H1 (cell line): Measurements from ENCODE around the gene INAFM1. TPM values are rescaled to one million over a fixed set of nuclear protein-coding genes. Genes with fewer than 3 reads are reported as not detected.
A peak's percentile ranks its signal among the peaks of the same experiment; 100 is the strongest.

Experiments
- BACH1 ChIP-seq: IDR thresholded peaks from 2 replicates; pipeline ENCODE4 v1.6.1; 2012; ENCODE audit warnings: low read length, improper control_type of control experiment
- BCL11A ChIP-seq, 2 experiments: IDR thresholded peaks; one replicate each; pipeline ENCODE4 v1.6.1; 2011; ENCODE audit warnings: low read depth in 2 of 2, low read length in 2 of 2, mild to moderate bottlenecking in 2 of 2
- CEBPB ChIP-seq: IDR thresholded peaks from 2 replicates; pipeline ENCODE4 v1.6.1; 2012; ENCODE audit warnings: low read depth, low read length
- CHD1 ChIP-seq: IDR thresholded peaks from 2 replicates; pipeline ENCODE4 v1.6.1; 2012; ENCODE audit warnings: low read depth, low read length, improper control_type of control experiment
- CREB1 ChIP-seq: IDR thresholded peaks from 2 replicates; pipeline ENCODE4 v1.6.1; 2012; ENCODE audit warnings: inconsistent platforms
- CTBP2 ChIP-seq: IDR thresholded peaks from 2 replicates; pipeline ENCODE4 v1.7.0; 2011; ENCODE audit warnings: borderline replicate concordance, mild to moderate bottlenecking, moderate library complexity, mixed read lengths, low read length; ENCODE audit not compliant: insufficient read depth, insufficient read length
- CTCF ChIP-seq, 3 experiments: IDR thresholded peaks; 1 replicate in 2 of 3; 2 replicates in 1 of 3; pipeline versions ENCODE4 v1.5.1 to v1.6.1; 2011; ENCODE audit warnings: low read length in 3 of 3, mild to moderate bottlenecking in 3 of 3, inconsistent platforms in 2 of 3, low read depth in 1 of 3, moderate library complexity in 1 of 3; ENCODE audit not compliant: insufficient read depth in 1 of 3; ENCODE audit errors: control extremely low read depth in 1 of 3
- EGR1 ChIP-seq: IDR thresholded peaks from 2 replicates; pipeline ENCODE4 v1.6.1; 2011; ENCODE audit warnings: low read depth, low read length, borderline replicate concordance
- FOSL1 ChIP-seq: IDR thresholded peaks from 2 replicates; pipeline ENCODE4 v1.6.1; 2011; ENCODE audit warnings: mild to moderate bottlenecking, low read depth, low read length, moderate library complexity; ENCODE audit not compliant: insufficient read depth
- GTF2F1 ChIP-seq: IDR thresholded peaks from 2 replicates; pipeline ENCODE4 v1.6.1; 2012; ENCODE audit warnings: low read depth, low read length, improper control_type of control experiment, borderline replicate concordance
- HDAC2 ChIP-seq, 2 experiments: fragments of 300-600 bp in 1 of 2; sonication (generic) in 1 of 2; IDR thresholded peaks; 2 replicates each; pipeline ENCODE4 v1.6.1; 2011 to 2012; ENCODE audit warnings: low read depth in 2 of 2, low read length in 2 of 2, mild to moderate bottlenecking in 2 of 2, moderate library complexity in 2 of 2, borderline replicate concordance in 1 of 2, inconsistent platforms in 1 of 2
- JUN ChIP-seq: IDR thresholded peaks from 2 replicates; pipeline ENCODE4 v1.6.1; 2011; ENCODE audit warnings: low read depth, mild to moderate bottlenecking, improper control_type of control experiment, low read length
- KDM1A ChIP-seq: fragments of 200-600, 300-600 bp; sonication (generic); IDR thresholded peaks from 2 replicates; pipeline ENCODE4 v1.7.1; 2016; ENCODE audit warnings: mild to moderate bottlenecking, low read length, borderline replicate concordance
- KDM4A ChIP-seq: IDR thresholded peaks from one replicate; pipeline ENCODE4 v1.7.1; 2012; ENCODE audit warnings: low read depth, mild to moderate bottlenecking, moderate library complexity, low read length, inconsistent platforms; ENCODE audit not compliant: severe bottlenecking
- NANOG ChIP-seq: IDR thresholded peaks from 2 replicates; pipeline ENCODE4 v1.6.1; 2011; ENCODE audit warnings: low read length, low read depth, mild to moderate bottlenecking, inconsistent platforms; ENCODE audit not compliant: insufficient read depth, poor library complexity, severe bottlenecking
- POU5F1 ChIP-seq: IDR thresholded peaks from 2 replicates; pipeline ENCODE4 v1.6.1; 2011; ENCODE audit warnings: low read depth, mild to moderate bottlenecking, low read length, moderate library complexity
- RNF2 ChIP-seq: fragments of 200-900, 300-1000 bp; sonication (generic); IDR thresholded peaks from 2 replicates; pipeline ENCODE4 v1.7.1; 2016; ENCODE audit warnings: borderline replicate concordance, low read depth, mild to moderate bottlenecking, antibody characterized with exemption, low read length; ENCODE audit not compliant: poor library complexity, severe bottlenecking; ENCODE audit errors: missing control alignments
- SAP30 ChIP-seq: fragments of 300-600 bp; sonication (generic); IDR thresholded peaks from 2 replicates; pipeline ENCODE4 v1.7.1; 2012; ENCODE audit warnings: low read length, moderate library complexity, mild to moderate bottlenecking, inconsistent platforms; ENCODE audit not compliant: insufficient read depth, insufficient replicate concordance
- SUZ12 ChIP-seq: fragments of 200-600 bp; sonication (generic); IDR thresholded peaks from 2 replicates; pipeline ENCODE4 v1.6.1; 2012; ENCODE audit warnings: mild to moderate bottlenecking, inconsistent platforms, low read length, moderate library complexity, mixed read lengths
- TAF1 ChIP-seq: IDR thresholded peaks from 2 replicates; pipeline ENCODE4 v1.6.1; 2011; ENCODE audit warnings: mild to moderate bottlenecking, low read depth, low read length
- polyA plus RNA-seq, 7 experiments: library from polyadenylated mRNA; depleted of rRNA in 3 of 7; stranded (reverse) in 5 of 7; unstranded in 2 of 7; fragments of >200 nt in 5 of 7; fragments of 200-250 nt in 2 of 7; gene quantifications; 1 replicate in 5 of 7; 2 replicates in 1 of 7; 4 replicates in 1 of 7; pipeline versions ENCODE4 v1.2.1 to v1.2.3, GENCODE V29; 2011 to 2013; ENCODE audit warnings: missing spikeins in 2 of 7, mixed read lengths in 2 of 7
- total RNA-seq: library from RNA; stranded (reverse); fragmentation: NEBNext Ultra II Directional; extraction: Animal tissue kit (Norgen Biotek cat#: 25700); gene quantifications from 2 replicates; pipeline ENCODE4 v1.2.1, GENCODE V29; 2021

The INAFM1 gene
- total and polyA plus RNA-seq, 2 of the 8 experiments (the other 6 are each of a cell fraction or from before 2014, with no cell fraction given): 2.6 to 3.4 TPM

- TF ChIP-seq KDM4A (peak; percentile 9), NANOG (no peak), CTBP2 (no peak), BCL11A (IDR thresholded peaks at IDR 0.05; ENCODE audit: low read depth in 2 of 2, low read length in 2 of 2) (no peak), JUN (peak; percentile 90), EGR1 (peak; percentile 50; the same call in 1 of the 2 replicates), HDAC2 (IDR thresholded peaks at IDR 0.05; ENCODE audit: borderline replicate concordance in 1 of 2, low read depth in 2 of 2, low read length in 2 of 2) (peak; percentile 53 to 100; a peak in 3 of 4 replicates), GTF2F1 (no peak; the same call in 1 of the 2 replicates), CREB1 (peak; percentile 60; the same call in 1 of the 2 replicates), CEBPB (peak; percentile 97), TAF1 (no peak; the same call in 1 of the 2 replicates), SUZ12 (no peak), BACH1 (peak; percentile 65; the same call in 1 of the 2 replicates), KDM1A (peak; percentile 99), POU5F1 (no peak), CHD1 (no peak), SAP30 (no peak), FOSL1 (no peak), RNF2 (no peak), CTCF (IDR thresholded peaks at IDR 0.05; ENCODE audit: control extremely low read depth in 1 of 3, insufficient read depth in 1 of 3, low read depth in 1 of 3, low read length in 3 of 3) (peak; percentile 87 to 98 (median 96))
Measured at GRCh38 chr19:47243776-47244547, 30.7 kb upstream of the INAFM1 start (continued).
